H9 (cell line): Measurements from ENCODE around the gene KCNMB2. TPM values are rescaled to one million over a fixed set of nuclear protein-coding genes. Genes with fewer than 3 reads are reported as not detected.

Experiments
- DNase-seq: peaks from one replicate; pipeline ENCODE4 v3.0.0-alpha.2; 2017
- H2AFZ ChIP-seq: one replicate; pipeline ENCODE4 v1.6.1; 2013; ENCODE audit warnings: mild to moderate bottlenecking, low read length, control low read depth, moderate library complexity
- H2AK5ac ChIP-seq: 2 replicates; pipeline ENCODE4 v1.6.1; 2013; ENCODE audit warnings: low read length, control low read depth, mixed read lengths; ENCODE audit not compliant: insufficient read length
- H2BK120ac ChIP-seq: one replicate; pipeline ENCODE4 v1.6.1; 2013; ENCODE audit warnings: low read depth, mild to moderate bottlenecking, low read length, control low read depth, inconsistent platforms; ENCODE audit not compliant: poor library complexity, severe bottlenecking
- H2BK12ac ChIP-seq: 2 replicates; pipeline ENCODE4 v1.6.1; 2013; ENCODE audit warnings: low read length, control low read depth, mixed read lengths, low read depth; ENCODE audit not compliant: insufficient read length
- H2BK15ac ChIP-seq: 2 replicates; pipeline ENCODE4 v1.6.1; 2013; ENCODE audit warnings: low read depth, low read length, control low read depth
- H2BK20ac ChIP-seq: one replicate; pipeline ENCODE4 v1.6.1; 2013; ENCODE audit warnings: low read depth, mild to moderate bottlenecking, low read length, control low read depth, inconsistent platforms; ENCODE audit not compliant: poor library complexity, severe bottlenecking
- H2BK5ac ChIP-seq: 2 replicates; pipeline ENCODE4 v1.6.1; 2013; ENCODE audit warnings: low read length, control low read depth, mixed read lengths; ENCODE audit not compliant: insufficient read length
- H3K14ac ChIP-seq: 2 replicates; pipeline ENCODE4 v1.6.1; 2013; ENCODE audit warnings: low read length, control low read depth; ENCODE audit not compliant: insufficient read depth
- H3K18ac ChIP-seq: 2 replicates; pipeline ENCODE4 v1.6.1; 2013; ENCODE audit warnings: low read depth, mild to moderate bottlenecking, mixed read lengths, low read length, control low read depth; ENCODE audit not compliant: insufficient read length
- H3K23ac ChIP-seq: 2 replicates; pipeline ENCODE4 v1.6.1; 2013; ENCODE audit warnings: low read length, control low read depth, mixed read lengths, low read depth; ENCODE audit not compliant: insufficient read length
- H3K23me2 ChIP-seq: 2 replicates; pipeline ENCODE4 v1.6.1; 2013; ENCODE audit warnings: low read depth, mild to moderate bottlenecking, mixed read lengths, low read length, control low read depth; ENCODE audit not compliant: insufficient read length, poor library complexity, severe bottlenecking
- H3K27ac ChIP-seq: 2 replicates; pipeline ENCODE4 v1.5.1; 2013; ENCODE audit warnings: low read length, control low read depth, mixed read lengths, low read depth; ENCODE audit not compliant: insufficient read length
- H3K27me3 ChIP-seq: 2 replicates; pipeline ENCODE4 v1.6.1; 2013; ENCODE audit warnings: low read length, control low read depth, inconsistent platforms; ENCODE audit not compliant: insufficient read depth
- H3K4ac ChIP-seq: 2 replicates; pipeline ENCODE4 v1.6.1; 2013; ENCODE audit warnings: low read depth, mild to moderate bottlenecking, control low read depth, inconsistent platforms, low read length, moderate library complexity
- H3K4me1 ChIP-seq: 2 replicates; pipeline ENCODE4 v1.6.1; 2013; ENCODE audit warnings: low read length, control low read depth, inconsistent platforms; ENCODE audit not compliant: insufficient read depth
- H3K4me2 ChIP-seq: 2 replicates; pipeline ENCODE4 v1.6.1; 2013; ENCODE audit warnings: low read length, control low read depth, mixed read lengths; ENCODE audit not compliant: insufficient read length, insufficient read depth
- H3K56ac ChIP-seq: 2 replicates; pipeline ENCODE4 v1.6.1; 2013; ENCODE audit warnings: low read depth, mild to moderate bottlenecking, mixed read lengths, low read length, control low read depth; ENCODE audit not compliant: insufficient read length
- H3K79me1 ChIP-seq: 2 replicates; pipeline ENCODE4 v1.6.1; 2013; ENCODE audit warnings: low read depth, mild to moderate bottlenecking, moderate library complexity, low read length, control low read depth, inconsistent platforms; ENCODE audit not compliant: insufficient read depth, poor library complexity, severe bottlenecking
- H3K79me2 ChIP-seq: 2 replicates; pipeline ENCODE4 v1.6.1; 2013; ENCODE audit warnings: low read length, control low read depth, inconsistent platforms; ENCODE audit not compliant: insufficient read depth
- H3K9ac ChIP-seq: 2 replicates; pipeline ENCODE4 v1.6.1; 2013; ENCODE audit warnings: low read length, control low read depth, mixed read lengths; ENCODE audit not compliant: insufficient read length; ENCODE audit errors: extremely low read depth
- H3K9me3 ChIP-seq: one replicate; pipeline ENCODE4 v1.6.1; 2013; ENCODE audit warnings: low read depth, low read length, inconsistent platforms; ENCODE audit not compliant: control insufficient read depth
- H3T11ph ChIP-seq: one replicate; pipeline ENCODE4 v1.6.1; 2013; ENCODE audit warnings: mild to moderate bottlenecking, low read length, control low read depth, inconsistent platforms
- H4K20me1 ChIP-seq: one replicate; pipeline ENCODE4 v1.6.1; 2013; ENCODE audit not compliant: control insufficient read depth, insufficient read length, insufficient read depth
- H4K5ac ChIP-seq: 2 replicates; pipeline ENCODE4 v1.6.1; 2013; ENCODE audit warnings: low read depth, mild to moderate bottlenecking, mixed read lengths, low read length, control low read depth; ENCODE audit not compliant: insufficient read length
- H4K8ac ChIP-seq: replicated peaks from 2 replicates; pipeline ENCODE4 v1.6.1; 2013; ENCODE audit warnings: low read length, control low read depth, mixed read lengths, low read depth; ENCODE audit not compliant: insufficient read length
- H4K91ac ChIP-seq: 2 replicates; pipeline ENCODE4 v1.6.1; 2013; ENCODE audit warnings: low read depth, mild to moderate bottlenecking, moderate library complexity, mixed read lengths, low read length, control low read depth; ENCODE audit not compliant: insufficient read length
- H3K27ac Mint-ChIP-seq, 3 experiments: 2 replicates in 2 of 3; 3 replicates in 1 of 3; pipeline ENCODE4 v1.8.0; 2020 to 2021; ENCODE audit warnings: mixed read lengths in 3 of 3, mild to moderate bottlenecking in 1 of 3, moderate library complexity in 1 of 3
- H3K27me3 Mint-ChIP-seq: 2 replicates; pipeline ENCODE4 v1.8.0; 2021; ENCODE audit warnings: low read depth, mild to moderate bottlenecking, moderate library complexity, mixed read lengths
- H3K36me3 Mint-ChIP-seq, 3 experiments: 2 replicates in 2 of 3; 3 replicates in 1 of 3; pipeline ENCODE4 v1.8.0; 2020 to 2021; ENCODE audit warnings: low read depth in 3 of 3, mixed read lengths in 3 of 3; ENCODE audit not compliant: insufficient read depth in 1 of 3
- H3K4me1 Mint-ChIP-seq, 2 experiments: 2 replicates each; pipeline ENCODE4 v1.8.0; 2020; ENCODE audit warnings: mixed read lengths in 2 of 2
- H3K4me3 Mint-ChIP-seq, 2 experiments: 2 replicates in 1 of 2; 3 replicates in 1 of 2; pipeline ENCODE4 v1.8.0; 2020 to 2021; ENCODE audit warnings: mild to moderate bottlenecking in 2 of 2, mixed read lengths in 2 of 2, moderate library complexity in 1 of 2
- H3K9me3 Mint-ChIP-seq, 2 experiments: 2 replicates in 1 of 2; 3 replicates in 1 of 2; pipeline ENCODE4 v1.8.0; 2020; ENCODE audit warnings: mild to moderate bottlenecking in 2 of 2, mixed read lengths in 2 of 2, moderate library complexity in 1 of 2
- WGBS: extraction: QIAGEN DNeasy Blood & Tissue Kit; methylation state at CpG from one replicate; pipeline ENCODE4 v1.1.7; 2013; ENCODE audit warnings: missing lambda C conversion rate, low lambda C conversion rate, mixed read lengths; ENCODE audit not compliant: insufficient read length; ENCODE audit errors: extremely low coverage; 5-methylcytosine and 5-hydroxymethylcytosine counted together
- total RNA-seq: library from RNA; stranded (reverse); gene quantifications from 2 replicates; pipeline ENCODE4 v1.2.1, GENCODE V29; 2021
- TF ChIP-seq, protein P1 (sequence below): fragments of 200-600 bp; sonication (generic); conservative IDR thresholded peaks from 3 replicates; pipeline ENCODE4 v1.8.0; 2021; ENCODE audit warnings: antibody characterized with exemption, mild to moderate bottlenecking

KCNMB2 gene
- total RNA-seq, 1 experiment from 2014 or later = not detected

DNA sequence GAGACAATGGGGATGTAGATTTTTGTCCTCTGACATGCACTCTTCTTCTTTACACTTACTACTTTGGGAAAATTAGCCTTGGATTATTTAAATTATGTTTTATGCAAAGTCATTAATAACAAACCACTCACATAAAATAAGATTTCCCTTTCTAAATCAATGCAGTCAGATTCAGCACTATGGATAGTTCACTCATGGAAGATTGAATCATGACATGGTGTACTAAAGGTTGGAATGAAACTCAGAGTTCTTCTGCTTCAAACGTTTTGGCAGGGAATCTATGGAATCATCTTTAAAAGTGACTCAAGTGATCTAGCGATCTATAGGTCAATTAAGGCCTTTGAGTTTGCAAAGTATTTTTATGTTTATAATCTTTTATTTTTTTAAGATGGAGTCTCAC is 154.3 kb downstream of the KCNMB2 start:
- TF ChIP-seq, protein P1, sequence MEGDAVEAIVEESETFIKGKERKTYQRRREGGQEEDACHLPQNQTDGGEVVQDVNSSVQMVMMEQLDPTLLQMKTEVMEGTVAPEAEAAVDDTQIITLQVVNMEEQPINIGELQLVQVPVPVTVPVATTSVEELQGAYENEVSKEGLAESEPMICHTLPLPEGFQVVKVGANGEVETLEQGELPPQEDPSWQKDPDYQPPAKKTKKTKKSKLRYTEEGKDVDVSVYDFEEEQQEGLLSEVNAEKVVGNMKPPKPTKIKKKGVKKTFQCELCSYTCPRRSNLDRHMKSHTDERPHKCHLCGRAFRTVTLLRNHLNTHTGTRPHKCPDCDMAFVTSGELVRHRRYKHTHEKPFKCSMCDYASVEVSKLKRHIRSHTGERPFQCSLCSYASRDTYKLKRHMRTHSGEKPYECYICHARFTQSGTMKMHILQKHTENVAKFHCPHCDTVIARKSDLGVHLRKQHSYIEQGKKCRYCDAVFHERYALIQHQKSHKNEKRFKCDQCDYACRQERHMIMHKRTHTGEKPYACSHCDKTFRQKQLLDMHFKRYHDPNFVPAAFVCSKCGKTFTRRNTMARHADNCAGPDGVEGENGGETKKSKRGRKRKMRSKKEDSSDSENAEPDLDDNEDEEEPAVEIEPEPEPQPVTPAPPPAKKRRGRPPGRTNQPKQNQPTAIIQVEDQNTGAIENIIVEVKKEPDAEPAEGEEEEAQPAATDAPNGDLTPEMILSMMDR = no peak
- Histone ChIP-seq H3K9me3 (peaks cover 8% of the 10 kb centered on the region), H2AK5ac (no peak overlapping the region), H2BK5ac (no peak overlapping the region), H2BK12ac (no peak overlapping the region), H2BK15ac (no peak overlapping the region), H3K79me1 (no peaks in the 10 kb centered on the region), H3K56ac (no peak overlapping the region), H4K5ac (no peak overlapping the region), H2BK120ac (no peak overlapping the region), H3K18ac (no peak overlapping the region), H3K79me2 (no peaks in the 10 kb centered on the region), H2BK20ac (no peak overlapping the region), H3T11ph (no peak overlapping the region), H4K20me1 (no peaks in the 10 kb centered on the region), H4K91ac (no peak overlapping the region), H3K4me1 (no peaks in the 10 kb centered on the region), H3K23ac (no peak overlapping the region), H3K9ac (no peak overlapping the region), H3K4ac (no peak overlapping the region), H3K23me2 (no peaks in the 10 kb centered on the region), H3K27me3 (no peaks in the 10 kb centered on the region), H3K4me2 (no peak overlapping the region), H3K14ac (no peak overlapping the region), H2AFZ (no peak overlapping the region), H4K8ac (no peak overlapping the region), H3K27ac (no peak overlapping the region)
- no peaks in the 10 kb centered on the region for H3K27me3 Mint-ChIP-seq
- H3K4me3 Mint-ChIP-seq = no peak overlapping the region
- peaks cover 13 to 18% (median 16%) of the 10 kb centered on the region in 3 experiments for H3K36me3 Mint-ChIP-seq
- H3K27ac Mint-ChIP-seq = no peak overlapping the region
- peaks cover 19 to 26% of the 10 kb centered on the region in 2 experiments for H3K9me3 Mint-ChIP-seq
- DNase-seq = no peak
- no CpG with 5 or more reads among the region's 2 CpGs for WGBS
- 0 out of 4 replicates have a peak, but pooled peaks cover 0 to 2% of the 10 kb centered on the region in 2 experiments for H3K4me1 Mint-ChIP-seq
